ENCODE data around the gene ALG2. TPM values are rescaled to one million over a fixed set of nuclear protein-coding genes. Genes with fewer than 3 reads are reported as not detected.
A peak's percentile ranks its signal among the peaks of the same experiment; 100 is the strongest.
"Not testable (repeated sequence)": the region's sequence is repeated elsewhere in the genome, so short reads cannot be mapped to it uniquely, and the experiment has no call there.

Gene ALG2
- total RNA-seq, 1 experiment from 2014 or later = 69.5 TPM

- DNase-seq (ENCODE audit: low spot score) = not testable (repeated sequence)
Observed at GRCh38 chr9:99237849-99238248, 16.1 kb upstream of the ALG2 start.

GRCh38 chr9:99237356-99237755 is 15.6 kb upstream of the ALG2 start:
- DNase-seq (ENCODE audit: low spot score) = no peak

- no peak for DNase-seq (ENCODE audit: low spot score)
Observed at GRCh38 chr9:99235926-99236634, 14.3 kb upstream of the ALG2 start.

GRCh38 chr9:99235069-99235468 is 13.3 kb upstream of the ALG2 start:
- DNase-seq (ENCODE audit: low spot score) = no peak

GRCh38 chr9:99234618-99235017 is 12.9 kb upstream of the ALG2 start:
- DNase-seq (ENCODE audit: low spot score) = no peak

GRCh38 chr9:99231711-99232110 is 10.0 kb upstream of the ALG2 start:
- DNase-seq (ENCODE audit: low spot score) = peak; percentile 35

- DNase-seq (ENCODE audit: low spot score) = no peak
Observed at GRCh38 chr9:99230206-99230605, 8.5 kb upstream of the ALG2 start.

GRCh38 chr9:99226054-99226453 is 4.3 kb upstream of the ALG2 start:
- DNase-seq (ENCODE audit: low spot score) = no peak

- no peak for DNase-seq (ENCODE audit: low spot score)
Observed at GRCh38 chr9:99224445-99224844, 2.7 kb upstream of the ALG2 start.

GRCh38 chr9:99222416-99223270 is 901 bp upstream of the ALG2 start:
- no peak for DNase-seq (ENCODE audit: low spot score)

GRCh38 chr9:99221266-99221620 is 499 bp downstream of the ALG2 start:
- no peak for DNase-seq (ENCODE audit: low spot score)

GRCh38 chr9:99220011-99220410 is 1.7 kb downstream of the ALG2 start:
- no peak for DNase-seq (ENCODE audit: low spot score)

GRCh38 chr9:99216073-99216472 is 5.7 kb downstream of the ALG2 start:
- DNase-seq (ENCODE audit: low spot score) = no peak

GRCh38 chr9:99213197-99213596 is 8.5 kb downstream of the ALG2 start:
- DNase-seq (ENCODE audit: low spot score) = no peak

GRCh38 chr9:99211746-99212145 is 10.0 kb downstream of the ALG2 start:
- no peak for DNase-seq (ENCODE audit: low spot score)

- no peak for DNase-seq (ENCODE audit: low spot score)
Observed at GRCh38 chr9:99210572-99210971, 11.2 kb downstream of the ALG2 start.

- DNase-seq (ENCODE audit: low spot score) = no peak
Observed at GRCh38 chr9:99201603-99202002, 20.1 kb downstream of the ALG2 start.

- no peak for DNase-seq (ENCODE audit: low spot score)
Observed at GRCh38 chr9:99199938-99200539, 21.7 kb downstream of the ALG2 start.

GRCh38 chr9:99197987-99198386 is 23.8 kb downstream of the ALG2 start:
- no peak for DNase-seq (ENCODE audit: low spot score)

GRCh38 chr9:99197124-99197630 is 24.6 kb downstream of the ALG2 start:
- no peak for DNase-seq (ENCODE audit: low spot score)

GRCh38 chr9:99196484-99196883 is 25.3 kb downstream of the ALG2 start:
- not testable (repeated sequence) for DNase-seq (ENCODE audit: low spot score)

GRCh38 chr9:99193466-99193821 is 28.3 kb downstream of the ALG2 start:
- DNase-seq (ENCODE audit: low spot score) = no peak

All from A172 (cell line).